OCI-M2 (cell line): ENCODE results near the gene UGT1A5.

Source experiments
- DNase-seq: peaks from one replicate; lab custom pipeline; 2025; ENCODE audit not compliant: unreplicated experiment; lab: John Stamatoyannopoulos, UW

Gene UGT1A5

GRCh38 chr2:233807966-233808935 is 95.5 kb downstream of the UGT1A5 start:
- DNase-seq, result no peak

- DNase-seq, result no peak
These were observed 97.7 kb downstream of the UGT1A5 start for GRCh38 chr2:233810385-233810784.

GRCh38 chr2:233811087-233811486 is 98.4 kb downstream of the UGT1A5 start:
- no peak for DNase-seq

GRCh38 chr2:233811732-233812131 is 99.0 kb downstream of the UGT1A5 start:
- DNase-seq, result no peak

- DNase-seq, result no peak
These were observed 100.7 kb downstream of the UGT1A5 start for GRCh38 chr2:233813236-233814055.

- no peak for DNase-seq
These were observed 101.5 kb downstream of the UGT1A5 start for GRCh38 chr2:233814056-233814835.

GRCh38 chr2:233815861-233816260 is 103.2 kb downstream of the UGT1A5 start:
- no peak for DNase-seq

GRCh38 chr2:233816334-233816733 is 103.6 kb downstream of the UGT1A5 start:
- DNase-seq, result no peak

- DNase-seq, result no peak
These were observed 104.1 kb downstream of the UGT1A5 start for GRCh38 chr2:233816771-233817170.

- DNase-seq, result no peak
These were observed 104.7 kb downstream of the UGT1A5 start for GRCh38 chr2:233817361-233817911.

- DNase-seq, result no peak
These were observed 105.4 kb downstream of the UGT1A5 start for GRCh38 chr2:233817995-233818638.

GRCh38 chr2:233818639-233819621 is 106.2 kb downstream of the UGT1A5 start:
- DNase-seq, result no peak

- DNase-seq, result no peak
These were observed 107.4 kb downstream of the UGT1A5 start for GRCh38 chr2:233819884-233820773.

GRCh38 chr2:233820774-233821105 is 108.0 kb downstream of the UGT1A5 start:
- DNase-seq, result no peak

- DNase-seq, result no peak
These were observed 108.5 kb downstream of the UGT1A5 start for GRCh38 chr2:233821196-233821595.

- DNase-seq, result no peak
These were observed 109.0 kb downstream of the UGT1A5 start for GRCh38 chr2:233821709-233822100.

GRCh38 chr2:233822101-233822771 is 109.5 kb downstream of the UGT1A5 start:
- DNase-seq, result no peak
